Suppressor macrophage (primary cell): ENCODE data around the gene CAAP1.
"Not testable (repeated sequence)": the region's sequence is repeated elsewhere in the genome, so short reads cannot be mapped to it uniquely, and the experiment has no call there.

Experiments
- DNase-seq, 4 experiments: peaks; one replicate each; pipeline ENCODE4 v3.0.0-alpha.2; 2020 to 2022
- total RNA-seq, 17 experiments: gene quantifications; one replicate each; lab custom pipeline; 2026; ENCODE audit warnings: mixed read lengths in 6 of 17, inconsistent platforms in 3 of 17; lab: John Stamatoyannopoulos, UW

CAAP1 gene
- 8.2 to 33.9 (median 19.4) reads per million in 17 experiments for total RNA-seq

GRCh38 chr9:26892251-26893029 is at the start of gene CAAP1:
TSS of gene CAAP1 (minus strand) at chr9:26892802. CDS start at chr9:26892715, 87 bp downstream.
- peak; percentile 97 to 98 (median 98) for DNase-seq

GRCh38 chr9:26940779-26941178 is 48.2 kb upstream of the CAAP1 start:
- DNase-seq = no peak

- DNase-seq = no peak
Observed at GRCh38 chr9:26939955-26940711, 47.5 kb upstream of the CAAP1 start.

- no peak for DNase-seq
Observed at GRCh38 chr9:26937816-26938371, 45.3 kb upstream of the CAAP1 start.

DNA sequence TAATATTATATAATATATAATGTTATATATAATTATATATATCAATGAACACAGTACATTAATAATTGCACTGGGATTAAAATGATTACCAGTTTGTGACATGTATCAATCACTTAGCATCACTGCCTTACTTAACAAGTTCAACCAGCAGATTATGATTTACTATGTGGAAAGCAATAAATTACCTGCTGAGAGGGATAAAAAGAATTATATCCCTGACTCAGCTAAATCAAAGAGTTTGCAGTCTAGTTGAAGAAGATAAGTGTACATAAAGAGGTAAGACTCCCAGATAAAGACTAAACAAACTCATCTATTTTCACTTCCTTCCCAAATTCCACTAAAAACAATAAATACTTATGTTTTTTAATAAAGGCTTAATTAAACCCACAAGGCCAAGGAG is 43.2 kb upstream of the CAAP1 start:
- DNase-seq = no peak

GRCh38 chr9:26928902-26929495 is 36.4 kb upstream of the CAAP1 start:
- no peak for DNase-seq

DNA sequence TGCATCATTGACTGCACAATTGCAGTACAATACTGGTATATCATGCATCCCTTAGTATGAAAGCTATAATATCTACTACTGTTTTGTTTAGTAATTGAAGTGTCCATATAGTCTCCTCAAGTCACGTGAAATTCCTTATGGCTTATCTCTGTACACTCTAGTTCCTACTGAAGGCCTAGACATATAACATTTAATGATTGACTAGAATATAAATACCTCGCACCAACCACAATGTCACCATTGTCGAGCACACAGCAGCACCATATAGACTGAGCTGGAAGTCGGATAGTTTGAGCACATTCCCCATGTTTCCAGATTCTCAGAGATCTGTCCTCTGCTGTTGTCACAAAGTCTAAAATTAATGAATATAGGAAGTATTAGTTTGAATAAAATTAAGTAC is 33.0 kb upstream of the CAAP1 start:
- DNase-seq = no peak

- DNase-seq = no peak
Observed at GRCh38 chr9:26919698-26920097, 27.1 kb upstream of the CAAP1 start.

- no peak for DNase-seq
Observed at GRCh38 chr9:26913138-26913668, 20.6 kb upstream of the CAAP1 start.

DNA sequence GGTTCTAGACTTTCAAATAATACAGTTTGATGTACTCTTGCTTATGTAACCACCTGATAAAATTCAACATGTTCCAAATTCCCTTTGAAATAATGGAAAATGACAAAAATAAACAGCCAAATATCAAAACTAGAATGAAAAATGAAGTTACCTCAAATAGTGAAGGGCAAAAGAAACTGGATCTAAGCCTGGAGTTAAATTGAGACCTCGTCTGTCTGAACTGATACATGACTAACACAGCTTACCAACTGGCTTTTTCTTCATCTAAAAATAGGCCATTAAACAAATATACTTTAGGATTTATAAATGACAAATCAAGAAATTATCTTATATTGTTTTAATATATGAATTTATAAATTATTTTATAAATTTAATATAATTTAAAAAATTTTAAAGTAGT is 12.1 kb upstream of the CAAP1 start:
- DNase-seq = no peak

DNA sequence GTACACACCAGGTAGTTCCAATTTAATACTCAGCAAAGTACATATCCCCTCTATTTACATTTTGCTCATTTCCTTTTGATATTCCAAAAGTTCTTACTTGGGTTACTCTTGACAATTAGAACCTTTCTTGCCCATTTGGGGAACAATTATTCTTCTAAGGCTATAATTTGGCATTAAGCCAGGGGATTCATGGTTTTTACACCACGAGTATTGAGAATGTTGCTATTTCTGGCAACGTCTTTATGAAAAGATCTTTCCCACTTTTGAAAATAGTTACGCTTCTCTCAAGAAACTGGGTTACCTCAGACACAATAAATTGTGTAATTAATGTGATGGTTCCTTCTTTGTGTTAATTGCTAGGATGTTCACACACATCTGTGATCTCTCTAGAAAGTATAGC is 11.5 kb upstream of the CAAP1 start:
- peak in 2 of 4 experiments; percentile 2 to 6 for DNase-seq

DNA sequence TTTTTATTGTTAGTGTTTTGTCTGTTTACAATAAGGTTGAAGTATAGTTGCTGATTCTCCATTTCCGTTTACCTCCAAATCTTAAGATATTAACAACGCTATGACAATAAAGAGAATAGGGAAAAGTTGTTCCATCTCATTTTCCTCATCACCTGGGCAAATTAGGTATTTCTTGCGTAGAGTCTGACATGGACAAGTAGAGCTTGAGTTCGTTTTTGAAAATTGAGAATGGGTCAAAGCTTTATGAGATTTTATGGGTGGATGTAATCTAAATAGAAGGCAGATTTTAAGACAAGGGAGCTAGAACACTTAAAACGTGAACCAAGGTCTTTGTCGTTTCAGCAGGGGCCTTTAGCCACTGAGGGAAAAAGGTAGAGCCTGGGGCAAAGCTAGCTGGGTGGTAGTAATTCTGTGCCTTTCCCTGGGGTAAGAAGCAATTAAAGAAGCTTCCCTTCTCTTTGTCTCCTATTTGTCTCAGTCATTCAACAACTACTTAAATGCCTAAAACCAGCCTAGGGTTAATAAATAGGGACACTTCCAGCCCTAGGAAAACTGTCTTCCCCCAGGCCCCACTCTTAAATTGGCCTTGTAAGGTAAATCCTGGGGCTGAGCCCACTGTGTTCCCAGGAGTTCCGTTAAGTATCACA is 551 bp upstream of the CAAP1 start:
- peak in 1 of 4 experiments; percentile 2 for DNase-seq

- DNase-seq = peak in 2 of 4 experiments; percentile 3 to 5
Observed at GRCh38 chr9:26891726-26892125, 876 bp downstream of the CAAP1 start.

- no peak for DNase-seq
Observed at GRCh38 chr9:26888271-26888670, 4.3 kb downstream of the CAAP1 start.

- DNase-seq = no peak
Observed at GRCh38 chr9:26882154-26882553, 10.4 kb downstream of the CAAP1 start.

DNA sequence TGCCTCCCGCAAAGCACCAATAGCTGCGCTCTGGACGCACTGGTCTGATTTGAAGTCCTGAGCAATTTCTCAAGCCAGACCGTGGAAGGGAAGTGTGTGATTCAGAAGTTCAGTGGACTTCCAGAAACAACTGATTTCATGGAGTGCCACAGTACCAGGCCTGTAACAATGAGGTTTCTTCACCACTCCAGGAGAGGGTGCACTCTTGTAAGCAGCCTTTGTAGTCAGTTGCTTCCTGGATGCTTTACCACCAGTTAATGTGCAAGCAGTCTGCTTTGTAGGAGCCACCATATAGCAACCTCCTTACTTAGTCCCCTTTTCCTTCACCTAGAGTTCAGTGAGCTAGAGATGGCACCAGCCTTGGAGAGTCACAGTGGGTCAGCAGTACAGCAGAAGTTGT is 12.3 kb downstream of the CAAP1 start:
- DNase-seq = no peak

DNA sequence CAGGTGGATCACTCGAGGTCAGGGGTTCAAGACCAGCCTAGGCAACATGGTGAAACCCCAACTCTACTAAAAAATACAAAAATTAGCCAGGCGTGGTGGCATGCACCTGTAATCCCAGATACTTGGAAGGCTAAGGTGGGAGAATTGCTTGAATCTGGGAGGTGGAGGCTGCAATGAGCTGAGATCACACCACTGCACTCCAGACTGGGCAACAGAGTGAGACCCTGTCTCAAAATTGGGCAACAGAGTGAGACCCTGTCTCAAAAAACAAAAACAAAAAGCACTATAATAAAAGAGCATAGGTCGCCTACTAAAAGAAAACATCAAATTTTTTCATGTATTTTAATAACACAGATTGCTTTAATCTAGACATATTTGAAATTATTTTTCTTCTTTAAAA is 17.4 kb downstream of the CAAP1 start:
- DNase-seq = not testable (repeated sequence)

DNA sequence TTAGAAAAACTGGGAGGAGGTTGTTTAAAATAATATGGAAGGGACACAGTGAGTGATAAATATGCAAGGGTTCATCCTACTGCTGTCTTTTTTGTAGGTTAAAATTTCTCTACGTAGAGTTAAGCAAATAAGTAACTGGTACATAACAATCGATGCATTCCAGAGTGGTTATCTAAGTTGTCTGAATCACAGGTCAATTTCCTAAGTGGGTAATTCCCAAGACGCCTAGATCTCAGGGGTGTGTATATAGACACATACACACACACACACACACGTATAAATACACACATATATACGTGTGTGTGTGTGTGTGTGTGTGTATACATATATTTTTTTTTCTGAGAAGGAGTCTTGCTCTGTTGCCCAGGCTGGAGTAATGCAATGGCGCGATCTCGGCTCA is 22.3 kb downstream of the CAAP1 start:
- no peak for DNase-seq

DNA sequence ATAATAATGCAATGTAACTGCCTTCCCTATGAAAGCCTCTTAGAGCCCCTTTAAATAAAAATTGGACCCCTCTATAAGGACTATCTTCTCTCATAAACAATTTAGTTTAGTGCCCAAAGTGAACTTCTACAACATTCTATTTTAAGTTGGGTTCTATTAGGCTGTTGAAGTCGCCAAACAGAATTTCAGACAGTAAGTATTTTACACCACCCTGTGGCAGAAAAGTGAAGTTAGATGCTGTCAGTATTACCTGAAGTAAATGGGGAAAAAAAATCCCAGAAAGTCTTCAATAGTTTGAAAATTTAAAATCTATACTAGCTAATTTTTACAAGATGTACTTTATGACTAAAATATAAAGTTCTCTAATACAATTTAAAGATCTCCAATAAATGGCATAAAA is 29.5 kb downstream of the CAAP1 start:
- peak in 1 of 4 experiments; percentile 11 for DNase-seq

DNA sequence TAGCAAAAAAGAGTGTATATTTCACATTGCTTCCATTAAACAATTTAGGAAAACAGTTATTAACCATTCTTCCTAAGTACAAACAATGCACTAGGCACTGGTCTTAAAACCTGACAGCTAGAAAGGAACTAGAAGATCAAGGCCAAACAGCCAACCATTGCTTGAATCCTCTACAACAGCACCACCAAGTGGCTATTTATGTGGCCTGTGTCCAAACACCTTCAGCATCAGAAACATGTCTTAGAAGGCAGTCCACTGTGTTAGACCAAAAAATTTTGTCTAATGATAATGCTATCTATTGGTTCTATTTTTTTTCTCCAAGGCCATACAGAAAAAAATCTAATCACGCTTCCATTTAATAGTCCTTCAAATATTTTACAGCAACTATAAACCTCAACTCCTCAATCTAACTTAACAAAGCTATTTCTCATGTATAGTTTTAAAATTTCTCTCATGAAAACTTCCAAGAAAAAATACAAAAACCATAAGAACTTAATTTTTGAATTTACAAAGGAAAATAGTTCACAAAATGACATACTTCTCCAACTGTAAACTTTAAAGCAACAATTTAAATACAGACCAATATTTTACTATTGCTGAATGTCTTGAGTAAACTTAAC is 36.1 kb downstream of the CAAP1 start:
- DNase-seq = peak; percentile 58 to 82 (median 69)

DNA sequence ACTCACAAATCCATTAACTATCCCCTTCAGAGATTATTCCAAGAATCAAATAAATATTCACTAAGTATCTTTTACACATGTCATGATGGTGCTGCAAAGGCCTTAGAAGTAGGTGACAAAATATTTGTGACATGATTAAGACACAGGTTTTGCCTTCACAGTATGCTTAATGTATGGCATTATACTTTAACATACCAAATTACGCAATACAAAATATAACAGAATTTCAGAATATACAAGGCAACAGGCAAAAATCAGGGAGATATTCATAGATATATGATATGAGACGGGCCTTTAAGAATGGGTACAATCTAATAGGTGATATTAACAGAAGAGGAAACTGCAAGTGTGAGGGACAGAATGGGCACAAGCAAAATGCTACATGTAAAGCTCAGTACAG is 41.6 kb downstream of the CAAP1 start:
- DNase-seq = no peak

DNA sequence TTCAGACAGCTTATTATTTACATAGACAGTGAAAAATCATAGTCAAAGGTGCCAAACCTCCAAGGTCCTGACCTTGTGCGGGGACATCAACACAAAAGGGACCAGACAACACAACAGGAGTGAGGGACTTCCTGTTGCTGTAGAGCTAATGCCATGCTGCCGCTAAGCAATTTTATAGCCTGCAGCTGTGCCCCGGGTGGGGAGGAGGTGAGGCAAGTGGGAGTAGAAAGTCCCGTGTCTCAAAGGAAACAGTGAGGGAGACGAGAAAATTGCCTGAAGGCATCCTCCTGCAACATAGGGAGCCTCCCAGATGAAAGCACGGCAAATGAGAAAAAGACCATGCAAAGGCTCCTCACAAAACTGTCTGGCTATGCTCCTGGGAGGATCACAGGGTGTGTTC is 58.8 kb downstream of the CAAP1 start:
- DNase-seq = peak in 1 of 4 experiments; percentile 3
